GM12872 (cell line): ENCODE results near the gene LRMDA.

Experiments
- CTCF ChIP-seq: IDR thresholded peaks from 3 replicates; pipeline ENCODE4 v1.5.1; 2011; ENCODE audit warnings: low read depth, mild to moderate bottlenecking, low read length, moderate library complexity; ENCODE audit not compliant: insufficient read depth

The LRMDA gene

GRCh38 chr10:75572478-75572877 is 141.1 kb downstream of the LRMDA start:
- no peak for TF ChIP-seq CTCF

GRCh38 chr10:75575940-75576339 is 144.5 kb downstream of the LRMDA start:
- no peak for TF ChIP-seq CTCF

GRCh38 chr10:75582102-75582501 is 150.7 kb downstream of the LRMDA start:
- TF ChIP-seq CTCF = no peak

- no peak for TF ChIP-seq CTCF
Measured at GRCh38 chr10:75585294-75585693, 153.9 kb downstream of the LRMDA start.

- TF ChIP-seq CTCF = no peak
Measured at GRCh38 chr10:75586814-75587213, 155.4 kb downstream of the LRMDA start.

- no peak for TF ChIP-seq CTCF
Measured at GRCh38 chr10:75588031-75588430, 156.6 kb downstream of the LRMDA start.

GRCh38 chr10:75589895-75590654 is 158.7 kb downstream of the LRMDA start:
- TF ChIP-seq CTCF = no peak
